HCT116 (cell line): ENCODE data around the gene CHID1. TPM values are rescaled to one million over a fixed set of nuclear protein-coding genes. Genes with fewer than 3 reads are reported as not detected.

Experiments used
- ATAC-seq: fragments of 200-7000 bp; cut with Tn5 transposase; 2 replicates; pipeline ENCODE4 v1.9.1; 2020; ENCODE audit warnings: mild to moderate bottlenecking, moderate library complexity
- BruUV-seq: library from RNA; stranded (reverse); fragments of 400-500 nt; replicated peaks from 2 replicates; lab custom pipeline; 2021; lab: Mats Ljungman, UMichigan
- CTCF ChIA-PET: fragments of 300-600 bp; sonication (Branson Sonifier 250); formaldehyde crosslinking; loops from one replicate; lab custom pipeline; 2021; ENCODE audit warnings: antibody characterized with exemption; lab: Charles Lee
- POLR2A ChIA-PET: fragments of 300-600, 350-600 bp; sonication (Branson Sonifier 250); formaldehyde crosslinking; loops from one replicate; lab custom pipeline; 2021; ENCODE audit warnings: antibody characterized with exemption; lab: Charles Lee
- RAD21 ChIA-PET, 2 experiments: fragments of 300-600 bp; sonication (Branson Sonifier 250); formaldehyde crosslinking; loops; one replicate each; lab custom pipeline; 2023; ENCODE audit warnings: low total read pairs in 2 of 2; ENCODE audit not compliant: uncharacterized antibody in 2 of 2, unreplicated experiment in 2 of 2, low non-redundant PET in 1 of 2; lab: Charles Lee
- DNase-seq: peaks from one replicate; pipeline ENCODE4 v3.0.0-alpha.2; 2010; ENCODE audit warnings: low read depth, low spot score
- H2AFZ ChIP-seq: fragments of 200-600 bp; shearing (Covaris generic), sonication (generic); 2 replicates; pipeline ENCODE4 v1.6.1; 2017; ENCODE audit warnings: low read depth, mixed run types, mixed read lengths, antibody characterized with exemption, low read length; ENCODE audit not compliant: poor library complexity, severe bottlenecking
- H3K27ac ChIP-seq: 2 replicates; pipeline ENCODE4 v1.5.1; 2012; ENCODE audit warnings: low read depth, low read length
- H3K27me3 ChIP-seq: fragments of 200-600 bp; sonication (generic); 2 replicates; pipeline ENCODE4 v1.6.1; 2016; ENCODE audit warnings: mixed run types, low read length, mixed read lengths; ENCODE audit not compliant: insufficient read depth
- H3K36me3 ChIP-seq, 2 experiments: fragments of 200-500 bp in 1 of 2; fragments of 200-600 bp in 1 of 2; sonication (Bioruptor generic) in 1 of 2; sonication (generic) in 1 of 2; 2 replicates each; pipeline versions ENCODE4 v1.5.1 to v1.6.1; 2014 to 2016; ENCODE audit warnings: low read length in 2 of 2, inconsistent platforms in 1 of 2, mixed read lengths in 1 of 2, mixed run types in 1 of 2; ENCODE audit not compliant: insufficient read depth in 2 of 2, control insufficient read depth in 1 of 2
- H3K4me1 ChIP-seq, 2 experiments: fragments of 200-600 bp in 1 of 2; sonication (generic) in 1 of 2; 2 replicates each; pipeline versions ENCODE4 v1.5.1 to v1.6.1; 2012 to 2017; ENCODE audit warnings: low read length in 2 of 2, inconsistent platforms in 1 of 2, mild to moderate bottlenecking in 1 of 2, mixed read lengths in 1 of 2, mixed run types in 1 of 2, moderate library complexity in 1 of 2; ENCODE audit not compliant: insufficient read depth in 2 of 2, control insufficient read depth in 1 of 2
- H3K4me2 ChIP-seq: fragments of 200-600 bp; sonication (generic); 2 replicates; pipeline ENCODE4 v1.6.1; 2017; ENCODE audit warnings: mixed run types, low read length, mixed read lengths
- H3K4me3 ChIP-seq, 2 experiments: fragments of 200-600 bp in 1 of 2; sonication (generic) in 1 of 2; replicated peaks in 1 of 2; 2 replicates each; pipeline ENCODE4 v1.5.1; 2011 to 2016; ENCODE audit warnings: low read length in 2 of 2, control low read depth in 1 of 2, low read depth in 1 of 2, mild to moderate bottlenecking in 1 of 2, mixed read lengths in 1 of 2, mixed run types in 1 of 2
- H3K79me2 ChIP-seq: fragments of 200-600 bp; sonication (generic); 2 replicates; pipeline ENCODE4 v1.6.1; 2017; ENCODE audit warnings: mild to moderate bottlenecking, mixed run types, low read length, moderate library complexity, mixed read lengths; ENCODE audit not compliant: insufficient read depth
- H3K9ac ChIP-seq: fragments of 200-600 bp; sonication (generic); 2 replicates; pipeline ENCODE4 v1.6.1; 2016; ENCODE audit warnings: low read length, mixed read lengths
- H3K9me2 ChIP-seq: fragments of 200-600 bp; sonication (generic), shearing (Covaris generic); 2 replicates; pipeline ENCODE4 v1.6.1; 2017; ENCODE audit warnings: mixed run types, mild to moderate bottlenecking, moderate library complexity; ENCODE audit not compliant: insufficient read depth
- H3K9me3 ChIP-seq, 2 experiments: fragments of 200-500 bp in 1 of 2; fragments of 200-600 bp in 1 of 2; sonication (Bioruptor generic) in 1 of 2; sonication (generic) in 1 of 2; 2 replicates each; pipeline ENCODE4 v1.6.1; 2014 to 2017; ENCODE audit warnings: low read length in 2 of 2, mixed read lengths in 2 of 2, inconsistent platforms in 1 of 2, low read depth in 1 of 2, mild to moderate bottlenecking in 1 of 2, mixed run types in 1 of 2, moderate library complexity in 1 of 2; ENCODE audit not compliant: control insufficient read depth in 1 of 2, insufficient read depth in 1 of 2
- H4K20me1 ChIP-seq: fragments of 200-600 bp; sonication (generic), shearing (Covaris generic); 2 replicates; pipeline ENCODE4 v1.6.1; 2017; ENCODE audit warnings: mixed run types, mild to moderate bottlenecking, moderate library complexity; ENCODE audit not compliant: insufficient read depth
- CEBPB ChIP-seq: IDR thresholded peaks from 2 replicates; pipeline ENCODE4 v1.6.1; 2012; ENCODE audit warnings: low read depth
- EGR1 ChIP-seq: IDR thresholded peaks from 2 replicates; pipeline ENCODE4 v1.6.1; 2012; ENCODE audit warnings: low read depth
- ELF1 ChIP-seq: IDR thresholded peaks from 2 replicates; pipeline ENCODE4 v1.6.1; 2012; ENCODE audit warnings: low read depth, borderline replicate concordance
- POLR2A ChIP-seq: IDR thresholded peaks from 2 replicates; pipeline ENCODE4 v1.7.0; 2011; ENCODE audit warnings: borderline replicate concordance; ENCODE audit not compliant: insufficient read depth, insufficient read length; ENCODE audit errors: extremely low read depth
- POLR2AphosphoS5 ChIP-seq: IDR thresholded peaks from 2 replicates; pipeline ENCODE4 v1.6.1; 2011; ENCODE audit warnings: mild to moderate bottlenecking, low read depth, low read length, moderate library complexity
- SP1 ChIP-seq: IDR thresholded peaks from 2 replicates; pipeline ENCODE4 v1.6.1; 2012; ENCODE audit warnings: low read depth
- SRF ChIP-seq: IDR thresholded peaks from 2 replicates; pipeline ENCODE4 v1.6.1; 2012; ENCODE audit warnings: low read depth
- TCF7L2 ChIP-seq: IDR thresholded peaks from 2 replicates; pipeline ENCODE4 v1.7.0; 2011; ENCODE audit warnings: borderline replicate concordance, inconsistent platforms; ENCODE audit not compliant: insufficient read depth, insufficient read length; ENCODE audit errors: extremely low read depth
- YY1 ChIP-seq: IDR thresholded peaks from 2 replicates; pipeline ENCODE4 v1.6.1; 2011; ENCODE audit warnings: low read length, low read depth, moderate library complexity, mild to moderate bottlenecking; ENCODE audit not compliant: insufficient replicate concordance; ENCODE audit errors: extremely low read depth
- ZNF274 ChIP-seq: fragments of 200-500 bp; sonication (Bioruptor generic); IDR thresholded peaks from 2 replicates; pipeline ENCODE4 v1.6.1; 2014; ENCODE audit warnings: mild to moderate bottlenecking, low read depth, low read length, inconsistent platforms
- intact Hi-C: fragments of 100-400 bp; cut with micrococcal nuclease; formaldehyde crosslinking; loops from 2 replicates; pipeline ENCODE4 v1.10.0; 2022
- total RNA-seq: library from RNA; stranded (reverse); gene quantifications from one replicate; pipeline ENCODE4 v1.2.1, GENCODE V29; 2021; ENCODE audit not compliant: unreplicated experiment
- TF ChIP-seq, protein P1 (sequence below): IDR thresholded peaks from 2 replicates; pipeline ENCODE4 v1.6.1; 2012
- TF ChIP-seq, protein P2 (sequence below), 3 experiments: fragments of 200-600 bp in 1 of 3; sonication (generic) in 1 of 3; IDR thresholded peaks in 2 of 3; conservative IDR thresholded peaks in 1 of 3; 2 replicates each; pipeline ENCODE4 v1.5.1; 2012 to 2017; ENCODE audit warnings: low read depth in 2 of 3, low read length in 2 of 3, antibody characterized with exemption in 1 of 3, borderline replicate concordance in 1 of 3, control low read depth in 1 of 3, mild to moderate bottlenecking in 1 of 3, mixed read lengths in 1 of 3, mixed run types in 1 of 3, moderate library complexity in 1 of 3; ENCODE audit not compliant: insufficient read depth in 1 of 3
- TF ChIP-seq, protein P3 (sequence below): IDR thresholded peaks from 2 replicates; pipeline ENCODE4 v1.6.1; 2012; ENCODE audit warnings: low read depth

Gene CHID1
- total RNA-seq, 1 experiment from 2014 or later = 102 TPM

DNA sequence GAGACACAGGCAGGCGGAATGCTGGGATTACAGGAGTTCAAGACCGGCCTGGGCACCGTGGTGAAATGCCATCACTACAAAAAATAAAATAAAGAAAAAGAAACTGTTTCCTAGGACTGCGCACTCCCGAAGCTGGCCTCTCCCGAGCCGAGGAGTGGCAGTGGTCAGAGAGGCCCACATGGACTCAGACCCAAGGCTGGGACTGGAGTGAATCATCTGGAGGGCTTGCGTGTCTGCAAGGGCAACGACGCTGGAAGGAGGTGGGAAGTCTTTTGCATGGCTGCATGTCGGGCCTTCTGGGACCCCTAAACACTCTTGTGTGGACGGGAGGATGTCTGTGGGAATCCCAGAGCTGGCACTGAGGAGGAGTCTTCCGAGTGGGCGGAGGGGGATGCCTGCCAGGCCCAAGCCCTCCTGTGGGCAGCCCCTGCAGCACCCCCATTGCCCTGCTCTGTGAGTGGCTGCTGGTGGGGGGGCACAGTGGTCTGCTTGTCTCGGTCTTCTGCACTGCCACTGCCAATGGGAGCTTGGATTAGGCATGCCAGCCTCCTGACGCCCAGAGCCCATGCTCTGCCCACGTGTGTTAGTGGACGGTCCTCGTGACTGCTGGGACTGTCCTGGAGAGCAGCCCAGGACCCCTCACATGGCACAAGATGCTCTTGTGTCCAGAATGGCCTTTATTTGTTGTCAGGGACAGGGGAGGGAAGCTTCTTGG, 13.2 kb upstream of the CHID1 start:
- CTCF ChIA-PET = interaction anchor here (1.0 to 1.4 kb wide), 2 partner anchors 13 to 128 kb away, joined by 3 to 7 read pairs; partner anchors contain the start of gene CHID1
- Histone ChIP-seq H3K27me3 (no peaks in the 10 kb centered on the region), H3K9me3 (no peaks in the 10 kb centered on the region), H3K36me3 (peaks cover 5 to 13% of the 10 kb centered on the region in 2 experiments; a peak in 2 of 4 replicates), H4K20me1 (no peaks in the 10 kb centered on the region; the same call in 1 of the 2 replicates), H3K4me2 (no peak overlapping the region), H3K4me3 (no peak overlapping the region), H3K9me2 (no peaks in the 10 kb centered on the region), H2AFZ (no peak overlapping the region), H3K79me2 (peaks cover 27% of the 10 kb centered on the region), H3K4me1 (peaks cover 0 to 29% of the 10 kb centered on the region in 2 experiments; a peak in 2 of 4 replicates), H3K27ac (no peak overlapping the region), H3K9ac (no peak overlapping the region)
- POLR2A ChIA-PET = no interaction called here
- RAD21 ChIA-PET = no interaction called here
- ATAC-seq = no peak
- intact Hi-C loops = no loop called here
- no peak for DNase-seq
- BruUV-seq = no TSS peak
- TF ChIP-seq POLR2AphosphoS5 (no peak), ZNF274 (no peak), ELF1 (no peak), YY1 (no peak), EGR1 (no peak), TCF7L2 (no peak), POLR2A (no peak), CEBPB (no peak), SP1 (no peak), SRF (no peak)
- TF ChIP-seq, protein P1, sequence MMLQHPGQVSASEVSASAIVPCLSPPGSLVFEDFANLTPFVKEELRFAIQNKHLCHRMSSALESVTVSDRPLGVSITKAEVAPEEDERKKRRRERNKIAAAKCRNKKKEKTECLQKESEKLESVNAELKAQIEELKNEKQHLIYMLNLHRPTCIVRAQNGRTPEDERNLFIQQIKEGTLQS = no peak
- TF ChIP-seq, protein P2, sequence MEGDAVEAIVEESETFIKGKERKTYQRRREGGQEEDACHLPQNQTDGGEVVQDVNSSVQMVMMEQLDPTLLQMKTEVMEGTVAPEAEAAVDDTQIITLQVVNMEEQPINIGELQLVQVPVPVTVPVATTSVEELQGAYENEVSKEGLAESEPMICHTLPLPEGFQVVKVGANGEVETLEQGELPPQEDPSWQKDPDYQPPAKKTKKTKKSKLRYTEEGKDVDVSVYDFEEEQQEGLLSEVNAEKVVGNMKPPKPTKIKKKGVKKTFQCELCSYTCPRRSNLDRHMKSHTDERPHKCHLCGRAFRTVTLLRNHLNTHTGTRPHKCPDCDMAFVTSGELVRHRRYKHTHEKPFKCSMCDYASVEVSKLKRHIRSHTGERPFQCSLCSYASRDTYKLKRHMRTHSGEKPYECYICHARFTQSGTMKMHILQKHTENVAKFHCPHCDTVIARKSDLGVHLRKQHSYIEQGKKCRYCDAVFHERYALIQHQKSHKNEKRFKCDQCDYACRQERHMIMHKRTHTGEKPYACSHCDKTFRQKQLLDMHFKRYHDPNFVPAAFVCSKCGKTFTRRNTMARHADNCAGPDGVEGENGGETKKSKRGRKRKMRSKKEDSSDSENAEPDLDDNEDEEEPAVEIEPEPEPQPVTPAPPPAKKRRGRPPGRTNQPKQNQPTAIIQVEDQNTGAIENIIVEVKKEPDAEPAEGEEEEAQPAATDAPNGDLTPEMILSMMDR (IDR thresholded peaks at IDR 0.05 in 2 of 3, conservative IDR thresholded peaks at IDR 0.05 in 1 of 3; ENCODE audit: borderline replicate concordance in 1 of 3, insufficient read depth in 1 of 3, low read depth in 2 of 3, low read length in 2 of 3) = no peak
- TF ChIP-seq, protein P3, sequence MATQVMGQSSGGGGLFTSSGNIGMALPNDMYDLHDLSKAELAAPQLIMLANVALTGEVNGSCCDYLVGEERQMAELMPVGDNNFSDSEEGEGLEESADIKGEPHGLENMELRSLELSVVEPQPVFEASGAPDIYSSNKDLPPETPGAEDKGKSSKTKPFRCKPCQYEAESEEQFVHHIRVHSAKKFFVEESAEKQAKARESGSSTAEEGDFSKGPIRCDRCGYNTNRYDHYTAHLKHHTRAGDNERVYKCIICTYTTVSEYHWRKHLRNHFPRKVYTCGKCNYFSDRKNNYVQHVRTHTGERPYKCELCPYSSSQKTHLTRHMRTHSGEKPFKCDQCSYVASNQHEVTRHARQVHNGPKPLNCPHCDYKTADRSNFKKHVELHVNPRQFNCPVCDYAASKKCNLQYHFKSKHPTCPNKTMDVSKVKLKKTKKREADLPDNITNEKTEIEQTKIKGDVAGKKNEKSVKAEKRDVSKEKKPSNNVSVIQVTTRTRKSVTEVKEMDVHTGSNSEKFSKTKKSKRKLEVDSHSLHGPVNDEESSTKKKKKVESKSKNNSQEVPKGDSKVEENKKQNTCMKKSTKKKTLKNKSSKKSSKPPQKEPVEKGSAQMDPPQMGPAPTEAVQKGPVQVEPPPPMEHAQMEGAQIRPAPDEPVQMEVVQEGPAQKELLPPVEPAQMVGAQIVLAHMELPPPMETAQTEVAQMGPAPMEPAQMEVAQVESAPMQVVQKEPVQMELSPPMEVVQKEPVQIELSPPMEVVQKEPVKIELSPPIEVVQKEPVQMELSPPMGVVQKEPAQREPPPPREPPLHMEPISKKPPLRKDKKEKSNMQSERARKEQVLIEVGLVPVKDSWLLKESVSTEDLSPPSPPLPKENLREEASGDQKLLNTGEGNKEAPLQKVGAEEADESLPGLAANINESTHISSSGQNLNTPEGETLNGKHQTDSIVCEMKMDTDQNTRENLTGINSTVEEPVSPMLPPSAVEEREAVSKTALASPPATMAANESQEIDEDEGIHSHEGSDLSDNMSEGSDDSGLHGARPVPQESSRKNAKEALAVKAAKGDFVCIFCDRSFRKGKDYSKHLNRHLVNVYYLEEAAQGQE = no peak
